RKO (cell line): Measurements from ENCODE around the gene YIPF4.
"Not testable (repeated sequence)": the region's sequence is repeated elsewhere in the genome, so short reads cannot be mapped to it uniquely, and the experiment has no call there.

Experiments used
- DNase-seq: peaks from one replicate; pipeline ENCODE4 v3.0.0-alpha.2; 2016; ENCODE audit warnings: low spot score

YIPF4 gene

GRCh38 chr2:32277674-32278477 is at the start of gene YIPF4:
TSS of gene YIPF4 (plus strand) at chr2:32277904. CDS start at chr2:32278156, 252 bp downstream.
- DNase-seq: peak; percentile 96

GRCh38 chr2:32228181-32228580 is 49.5 kb upstream of the YIPF4 start:
- DNase-seq: no peak

GRCh38 chr2:32229635-32230034 is 48.1 kb upstream of the YIPF4 start:
- no peak for DNase-seq

GRCh38 chr2:32231959-32232358 is 45.7 kb upstream of the YIPF4 start:
- no peak for DNase-seq

GRCh38 chr2:32235315-32235714 is 42.4 kb upstream of the YIPF4 start:
- no peak for DNase-seq

GRCh38 chr2:32237488-32237887 is 40.2 kb upstream of the YIPF4 start:
- DNase-seq: no peak

- DNase-seq: no peak
These were observed 39.7 kb upstream of the YIPF4 start for GRCh38 chr2:32237996-32238395.

- DNase-seq: no peak
These were observed 35.4 kb upstream of the YIPF4 start for GRCh38 chr2:32242331-32242730.

GRCh38 chr2:32246911-32247310 is 30.8 kb upstream of the YIPF4 start:
- DNase-seq: no peak

GRCh38 chr2:32248299-32248698 is 29.4 kb upstream of the YIPF4 start:
- DNase-seq: no peak

GRCh38 chr2:32249731-32250236 is 27.9 kb upstream of the YIPF4 start:
- DNase-seq: no peak

- DNase-seq: no peak
These were observed 27.4 kb upstream of the YIPF4 start for GRCh38 chr2:32250290-32250689.

- no peak for DNase-seq
These were observed 19.5 kb upstream of the YIPF4 start for GRCh38 chr2:32258242-32258641.

GRCh38 chr2:32260376-32260775 is 17.3 kb upstream of the YIPF4 start:
- DNase-seq: no peak

GRCh38 chr2:32262105-32262504 is 15.6 kb upstream of the YIPF4 start:
- DNase-seq: no peak

- DNase-seq: no peak
These were observed 13.1 kb upstream of the YIPF4 start, which contains the start of gene NLRC4 for GRCh38 chr2:32264422-32265105. TSS of gene NLRC4 (minus strand) at chr2:32264886. CDS start at chr2:32256775, 8,111 bp downstream.

GRCh38 chr2:32271063-32271462 is 6.6 kb upstream of the YIPF4 start:
- DNase-seq: peak; percentile 68

GRCh38 chr2:32272279-32272678 is 5.4 kb upstream of the YIPF4 start:
- DNase-seq: no peak

GRCh38 chr2:32274289-32274688 is 3.4 kb upstream of the YIPF4 start:
- no peak for DNase-seq

- not testable (repeated sequence) for DNase-seq
These were observed 1.9 kb upstream of the YIPF4 start for GRCh38 chr2:32275790-32276189.

- DNase-seq: no peak
These were observed 386 bp upstream of the YIPF4 start for GRCh38 chr2:32277363-32277673.

GRCh38 chr2:32278478-32278853 is 762 bp downstream of the YIPF4 start:
- no peak for DNase-seq

GRCh38 chr2:32284321-32284720 is 6.6 kb downstream of the YIPF4 start:
- DNase-seq: no peak
